Hepatocyte (in vitro differentiated cells): ENCODE results near the gene DNAI7.

Source experiments
- CTCF ChIP-seq: fragments of 200-600 bp; sonication (generic); IDR thresholded peaks from 2 replicates; pipeline ENCODE4 v1.5.1; 2016; ENCODE audit warnings: antibody characterized with exemption, mild to moderate bottlenecking; ENCODE audit not compliant: poor library complexity
- EZH2 ChIP-seq: fragments of 200-600 bp; sonication (generic); IDR thresholded peaks from 2 replicates; pipeline ENCODE4 v1.6.1; 2016; ENCODE audit warnings: antibody characterized with exemption, mild to moderate bottlenecking, borderline replicate concordance

- no peak for TF ChIP-seq CTCF
- TF ChIP-seq EZH2: no peak
Observed at GRCh38 chr12:25194214-25194613, 746 bp downstream of the DNAI7 start.
